Hindlimb muscle (tissue), 1 donor: ENCODE results near the gene ITPR1. TPM values are rescaled to one million over a fixed set of nuclear protein-coding genes. Genes with fewer than 3 reads are reported as not detected.
"Not testable (repeated sequence)": the region's sequence is repeated elsewhere in the genome, so short reads cannot be mapped to it uniquely, and the experiment has no call there.

Experiments
- DNase-seq: peaks from one replicate; pipeline ENCODE4 v3.0.0-alpha.2; 2013
- polyA plus RNA-seq: library from polyadenylated mRNA; unstranded; fragments of 120-200 nt; gene quantifications from one replicate; pipeline ENCODE4 v1.2.1, GENCODE V29; 2013; ENCODE audit not compliant: insufficient read length

Gene ITPR1
- polyA plus RNA-seq, 1 donor, result 16.7 TPM

DNA sequence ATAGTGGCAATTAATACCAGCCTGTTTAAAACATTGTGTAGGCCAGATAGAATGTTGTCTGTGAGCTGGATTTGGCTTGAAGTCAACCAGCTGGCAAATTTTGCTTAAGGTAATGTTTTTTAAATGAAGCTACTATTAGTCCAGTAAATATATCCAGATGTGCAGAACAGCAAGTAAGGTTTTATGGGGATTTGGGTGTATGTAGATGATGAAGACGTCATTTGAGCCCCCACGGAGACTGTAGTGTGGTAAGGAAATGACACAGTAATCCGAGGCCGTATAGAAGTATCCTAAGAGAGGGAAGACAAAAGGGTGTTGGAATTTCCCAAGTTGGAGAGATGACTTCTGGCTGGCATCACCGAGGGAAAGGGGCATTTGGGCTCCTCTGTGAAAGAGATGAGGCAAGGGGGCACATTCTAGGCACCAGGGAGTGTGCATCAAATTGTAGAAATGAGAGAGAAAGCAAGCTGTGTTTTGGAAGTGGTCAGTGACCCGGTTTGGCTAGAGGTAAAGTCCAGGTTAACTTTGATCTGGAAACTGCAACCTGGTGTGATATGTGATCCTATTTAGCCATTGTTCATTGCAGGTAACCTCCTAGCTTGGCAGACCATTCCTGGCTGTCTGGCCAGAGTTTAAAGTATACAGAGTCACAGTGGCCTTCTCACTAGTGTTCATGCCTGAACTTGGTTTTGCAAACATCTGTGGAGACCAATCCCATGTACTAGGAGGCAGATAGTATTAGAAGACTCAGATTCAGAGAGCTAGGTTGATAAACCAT is 104.2 kb downstream of the ITPR1 start:
- DNase-seq, result peak; percentile 42

DNA sequence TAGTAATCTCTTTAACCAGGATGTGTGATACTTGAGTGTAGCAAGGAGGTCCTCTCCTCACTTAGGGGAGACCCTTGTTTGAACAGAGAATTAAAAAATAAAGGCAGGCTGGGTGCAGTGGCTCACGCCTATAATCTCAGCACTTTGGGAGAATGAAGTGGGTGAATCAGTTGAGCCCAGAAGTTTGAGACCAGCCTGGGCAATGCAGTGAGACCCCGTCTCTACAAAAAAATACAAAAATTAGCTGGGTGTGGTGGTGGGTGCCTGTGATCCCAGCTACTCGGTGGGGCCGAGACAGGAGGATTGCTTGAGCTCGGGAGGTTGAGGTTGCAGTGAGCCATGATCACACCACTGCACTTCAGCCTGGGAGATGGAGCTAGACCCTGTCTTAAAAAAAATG is 105.1 kb downstream of the ITPR1 start:
- DNase-seq, result not testable (repeated sequence)

- no peak for DNase-seq
These were observed 106.5 kb downstream of the ITPR1 start for GRCh38 chr3:4599612-4600011.

- no peak for DNase-seq
These were observed 107.3 kb downstream of the ITPR1 start for GRCh38 chr3:4600493-4600892.

DNA sequence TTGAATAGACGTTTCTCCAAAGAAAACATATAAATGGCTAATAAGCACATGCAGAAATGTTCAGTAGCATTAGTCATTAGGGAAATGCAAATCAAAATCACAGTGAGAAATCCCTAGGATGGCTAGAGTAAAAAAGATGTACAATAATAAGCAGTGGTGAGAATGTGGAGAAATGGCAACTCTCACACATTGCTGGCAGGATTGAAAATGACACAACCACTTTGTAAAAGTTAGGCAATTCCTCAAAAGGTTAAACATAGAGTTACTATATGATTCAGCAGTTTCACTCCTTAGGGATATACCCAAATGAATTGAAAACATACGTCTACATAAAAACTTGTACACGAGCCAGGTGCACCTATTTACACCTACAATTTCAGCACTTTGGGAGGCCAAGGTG is 108.7 kb downstream of the ITPR1 start:
- DNase-seq, result no peak

DNA sequence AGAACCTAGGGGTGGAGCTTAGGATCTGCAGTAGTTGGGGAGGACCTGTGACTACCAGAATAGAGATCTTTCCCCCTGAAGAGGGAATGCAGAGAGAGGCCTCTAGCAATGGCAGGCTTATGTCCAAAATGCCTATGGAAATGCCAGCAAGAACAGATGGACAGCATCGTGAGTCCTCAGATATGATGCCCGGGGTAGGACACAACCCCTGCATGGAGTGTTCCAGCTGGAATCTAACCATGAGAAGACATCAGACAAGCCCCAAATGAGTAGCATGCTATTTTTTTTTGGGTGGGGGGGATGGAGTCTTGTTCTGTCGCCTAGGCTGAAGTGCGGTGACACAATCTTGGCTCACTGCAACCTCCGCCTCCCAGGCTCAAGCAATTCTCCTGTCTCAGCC is 111.5 kb downstream of the ITPR1 start:
- DNase-seq, result no peak

- DNase-seq, result no peak
These were observed 113.8 kb downstream of the ITPR1 start for GRCh38 chr3:4606911-4607310.

DNA sequence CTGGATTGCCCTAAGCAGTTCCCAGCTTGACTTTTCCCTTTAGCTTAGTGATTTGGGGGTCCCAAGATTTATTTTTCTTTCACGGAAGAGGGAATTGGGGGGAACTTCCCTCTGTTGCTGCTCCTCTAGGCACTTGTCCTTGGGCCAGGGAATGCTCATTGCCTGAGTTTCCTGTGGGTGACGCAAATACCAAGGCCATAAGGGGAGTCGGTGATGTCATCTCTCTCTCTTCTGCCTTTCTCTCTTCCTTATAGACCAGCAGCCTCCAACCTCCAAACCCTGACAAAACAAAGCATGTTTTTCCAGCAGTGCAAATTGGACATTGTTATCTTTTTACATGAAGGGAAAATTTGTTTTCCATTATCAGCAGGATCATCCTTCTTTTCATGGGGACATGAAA is 120.2 kb downstream of the ITPR1 start:
- no peak for DNase-seq

DNA sequence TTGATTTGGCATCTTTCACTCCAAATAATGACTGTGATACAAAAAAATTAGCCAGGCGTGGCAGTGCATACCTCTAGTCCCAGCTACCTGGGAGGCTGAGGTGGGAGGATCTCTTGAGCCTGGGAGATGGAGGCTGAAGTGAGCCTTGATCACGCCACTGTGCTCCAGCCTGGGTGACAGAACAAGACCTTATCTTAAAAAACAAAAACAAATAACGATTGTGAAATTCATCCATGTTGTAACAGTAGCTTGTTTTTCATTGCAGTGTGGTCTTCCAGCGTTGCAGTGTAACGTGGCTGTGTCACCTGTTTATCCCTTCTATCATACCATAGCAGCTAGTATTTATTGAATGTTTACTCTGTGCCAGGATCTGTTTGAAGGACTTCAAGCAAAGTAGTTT is 120.9 kb downstream of the ITPR1 start:
- no peak for DNase-seq

DNA sequence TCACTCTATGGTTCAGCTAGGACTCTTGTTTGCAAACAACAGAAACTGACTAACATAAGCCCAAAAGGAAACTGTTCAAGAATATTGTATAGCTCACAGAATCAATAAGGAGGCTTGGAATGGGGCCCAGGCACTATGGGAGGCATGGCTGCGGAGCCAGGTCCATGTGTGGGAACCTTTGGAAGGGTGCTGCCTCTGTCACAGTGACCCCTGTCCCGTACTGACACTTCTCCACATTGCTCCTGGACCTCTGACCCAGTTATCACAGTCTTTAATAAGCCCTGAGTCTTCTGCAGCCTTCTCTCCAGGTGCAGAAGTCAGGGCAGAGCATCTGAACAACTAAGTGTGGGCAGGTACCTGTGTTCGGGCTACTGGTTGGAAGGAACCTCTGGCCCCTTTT is 121.8 kb downstream of the ITPR1 start:
- no peak for DNase-seq

DNA sequence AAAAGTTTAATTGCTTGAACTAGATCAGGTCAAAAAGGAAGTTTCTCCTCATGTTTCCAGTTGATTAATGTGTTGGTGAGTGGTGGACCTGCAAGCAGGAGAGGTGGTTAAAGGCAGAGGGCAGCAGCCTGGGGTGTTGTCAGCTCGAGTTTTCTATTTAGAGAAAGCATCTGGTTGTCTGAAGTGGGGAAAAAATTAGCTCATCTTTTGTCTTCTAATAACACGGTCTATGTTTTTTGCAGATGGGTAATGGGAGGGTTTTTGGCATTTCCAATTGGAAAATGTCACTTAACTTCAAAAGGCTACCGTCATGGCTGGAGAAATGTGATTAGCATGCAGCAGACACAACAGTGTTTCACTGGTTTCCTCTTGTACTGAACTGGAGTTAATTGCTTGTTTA is 122.6 kb downstream of the ITPR1 start:
- peak; percentile 35 for DNase-seq

DNA sequence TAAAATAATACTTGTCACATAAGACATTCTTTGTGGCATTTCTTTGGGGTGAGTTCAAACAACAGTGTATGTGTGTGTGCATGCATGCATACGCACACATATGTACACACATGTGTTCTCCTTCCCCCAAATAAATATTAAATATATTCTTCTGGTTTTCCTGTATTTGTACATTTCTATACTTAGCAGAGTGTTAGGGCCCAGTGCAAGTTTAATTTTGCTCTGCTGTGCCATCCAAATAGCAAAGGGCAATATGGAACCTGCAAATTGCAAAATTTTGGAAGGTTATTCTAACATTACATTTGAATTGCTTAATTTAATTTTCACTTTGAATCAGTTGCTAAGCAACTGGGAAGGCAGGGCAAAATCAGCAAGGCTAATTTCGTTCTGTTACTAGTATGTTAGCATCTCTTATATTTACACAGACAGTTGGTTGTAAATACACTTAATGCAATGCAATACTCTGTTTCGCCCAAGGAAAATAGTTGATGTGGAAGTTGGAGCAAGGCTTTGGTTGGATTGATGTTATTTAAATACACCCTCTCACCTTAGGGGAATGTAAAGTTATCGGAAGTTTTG is 130.4 kb downstream of the ITPR1 start:
- DNase-seq, result no peak

DNA sequence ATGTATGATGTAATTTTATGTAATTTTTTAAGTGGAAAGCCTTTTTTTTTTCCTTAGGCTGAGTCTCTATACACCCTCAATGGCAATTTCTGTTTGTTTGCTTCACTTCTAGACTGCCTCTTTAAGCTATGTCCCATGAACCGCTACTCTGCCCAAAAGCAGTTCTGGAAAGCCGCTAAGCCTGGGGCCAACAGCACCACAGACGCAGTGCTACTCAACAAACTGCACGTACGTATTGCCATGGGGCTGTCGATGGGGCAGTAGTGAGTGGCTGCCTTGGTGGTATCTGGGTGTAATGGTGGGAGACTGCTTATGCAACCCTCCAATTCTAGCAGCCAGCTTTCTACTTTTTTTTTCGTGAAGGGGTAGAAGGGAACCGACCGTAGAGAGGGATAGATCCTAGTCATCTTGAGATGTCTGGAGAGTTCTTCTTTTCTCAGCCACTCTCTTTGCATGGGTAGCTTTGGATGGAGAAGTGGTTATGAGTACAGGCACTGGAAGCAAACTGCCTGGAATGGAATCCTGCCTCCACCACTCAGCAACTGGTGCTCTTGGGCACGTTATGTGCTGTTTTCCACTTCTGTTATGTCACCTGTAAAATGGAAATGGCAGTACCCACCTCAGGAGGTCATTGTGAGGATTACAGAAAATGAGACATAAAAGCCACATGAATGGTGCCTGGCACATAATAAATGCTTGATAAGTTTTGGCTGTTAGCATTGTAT is 134.7 kb downstream of the ITPR1 start:
- DNase-seq, result no peak

GRCh38 chr3:4629095-4630007 is 136.2 kb downstream of the ITPR1 start:
- DNase-seq, result no peak

GRCh38 chr3:4633078-4634004 is 140.2 kb downstream of the ITPR1 start:
- peak; percentile 61 for DNase-seq

DNA sequence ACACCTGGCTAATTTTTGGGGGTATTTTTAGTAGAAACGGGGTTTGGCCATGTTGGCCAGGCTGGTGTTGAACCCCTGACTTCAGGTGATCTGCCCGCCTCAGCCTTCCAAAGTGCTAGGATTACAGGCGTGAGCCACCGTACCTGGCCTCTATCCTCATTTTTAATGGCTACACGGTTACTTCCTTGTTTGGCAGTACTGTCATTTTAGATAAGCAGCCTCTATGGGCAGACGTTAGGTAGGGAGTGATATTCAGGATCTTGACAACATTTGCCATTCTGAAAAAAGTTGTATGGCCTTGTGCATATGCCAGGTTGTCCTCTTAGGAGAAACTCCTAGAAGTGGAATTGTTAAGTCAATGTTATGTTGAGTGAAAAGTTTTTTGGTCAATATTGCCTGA is 141.7 kb downstream of the ITPR1 start:
- DNase-seq, result no peak

GRCh38 chr3:4637265-4637664 is 144.1 kb downstream of the ITPR1 start:
- no peak for DNase-seq

DNA sequence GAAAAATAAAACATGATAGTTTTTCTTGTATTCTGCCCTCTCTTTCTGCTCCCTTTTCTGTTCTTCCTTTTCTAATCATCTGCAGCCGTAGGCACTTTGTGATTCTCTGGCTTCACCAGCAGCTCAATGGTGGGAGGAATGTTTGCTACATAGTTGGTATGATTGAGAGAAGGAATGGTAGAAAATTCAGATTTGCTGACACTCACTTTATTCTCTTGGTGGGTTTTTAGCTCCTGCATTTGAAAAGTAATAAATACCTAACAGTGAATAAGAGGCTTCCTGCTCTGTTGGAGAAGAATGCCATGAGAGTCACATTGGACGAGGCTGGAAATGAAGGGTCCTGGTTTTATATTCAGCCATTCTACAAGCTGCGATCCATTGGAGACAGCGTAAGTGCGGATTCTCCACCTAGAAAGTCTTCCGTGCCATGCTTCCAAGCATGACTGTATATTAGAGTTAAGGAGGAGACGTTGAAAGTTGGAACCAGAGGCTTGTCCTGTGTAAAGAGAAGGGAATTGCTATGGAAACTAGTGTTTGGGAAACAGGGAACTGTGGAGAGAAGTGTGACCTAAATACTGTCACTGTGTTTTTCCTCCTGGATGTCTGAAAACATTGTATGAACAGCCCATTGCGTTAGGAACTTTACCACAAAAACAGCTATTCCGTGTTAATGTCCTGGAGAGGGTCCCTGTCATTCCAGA is 148.9 kb downstream of the ITPR1 start:
- DNase-seq, result no peak

DNA sequence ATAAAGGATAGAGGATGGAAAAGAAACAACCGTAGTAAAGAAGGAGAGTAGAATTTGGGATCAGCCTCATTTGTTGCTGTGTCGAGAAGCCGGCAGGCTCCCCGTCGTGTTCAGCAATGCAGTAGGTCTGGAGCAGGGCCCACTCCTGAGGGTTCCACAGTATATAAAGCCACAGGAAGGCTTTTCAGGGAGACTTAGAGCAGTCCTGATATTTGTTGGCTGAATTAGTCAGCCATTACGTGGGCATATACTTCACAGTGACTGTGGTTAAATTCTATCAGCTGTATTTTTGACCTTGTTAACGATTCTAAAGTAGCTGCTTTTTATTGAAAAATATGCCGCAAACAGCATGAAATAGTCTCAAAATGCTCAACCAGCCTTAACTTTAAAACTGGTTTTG is 149.5 kb downstream of the ITPR1 start:
- DNase-seq, result no peak

GRCh38 chr3:4643904-4644547 is 150.9 kb downstream of the ITPR1 start:
- DNase-seq, result no peak
